GM12875 (cell line): ENCODE data around the gene LPCAT1.

Experiments used
- H3K4me3 ChIP-seq: one replicate; pipeline ENCODE4 v1.5.1; 2011; ENCODE audit warnings: low read depth, low read length, control low read depth
- CTCF ChIP-seq: IDR thresholded peaks from 2 replicates; pipeline ENCODE4 v1.5.1; 2011; ENCODE audit warnings: low read depth, mild to moderate bottlenecking, control low read depth, inconsistent platforms, low read length, moderate library complexity, borderline replicate concordance; ENCODE audit not compliant: insufficient read depth

Gene LPCAT1

GRCh38 chr5:1488882-1489680 lies 34.7 kb downstream of the LPCAT1 start:
- peak overlapping the region; percentile 53 for H3K4me3 ChIP-seq
- TF ChIP-seq CTCF: no peak

DNA sequence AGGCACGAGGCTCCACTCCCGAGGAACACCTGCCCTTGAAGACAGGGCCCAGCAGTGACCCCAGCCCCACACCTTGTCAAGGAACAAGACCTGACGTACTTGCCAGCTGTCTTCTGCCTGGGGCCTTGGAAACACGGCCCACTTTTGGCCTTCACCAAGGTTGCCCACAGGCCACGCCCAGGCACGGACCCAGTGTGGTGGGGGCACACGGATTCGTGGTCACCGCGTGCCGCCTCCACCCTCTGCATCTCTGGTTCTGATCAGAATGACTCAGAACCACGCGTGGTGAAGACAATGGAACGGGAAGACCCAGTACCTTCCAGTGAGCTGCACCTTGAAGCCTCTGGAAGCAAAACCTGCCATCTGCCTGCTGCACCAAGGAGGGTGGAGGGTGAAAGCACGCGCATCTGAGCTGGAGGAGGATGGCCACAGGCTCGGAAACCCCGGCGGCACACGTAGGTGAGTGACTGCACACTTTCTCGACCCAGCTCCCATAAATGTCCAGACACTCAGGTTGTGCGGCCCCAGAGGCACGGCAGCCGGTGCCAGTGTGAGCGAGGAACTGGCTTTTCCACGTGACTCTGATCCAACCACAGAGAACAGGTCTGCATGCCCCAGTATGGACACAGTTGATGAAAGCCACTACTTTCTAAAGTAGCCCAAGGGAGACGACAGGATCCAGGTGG lies 36.5 kb downstream of the LPCAT1 start:
- H3K4me3 ChIP-seq: peak overlapping the region; percentile 38
- no peak for TF ChIP-seq CTCF

DNA sequence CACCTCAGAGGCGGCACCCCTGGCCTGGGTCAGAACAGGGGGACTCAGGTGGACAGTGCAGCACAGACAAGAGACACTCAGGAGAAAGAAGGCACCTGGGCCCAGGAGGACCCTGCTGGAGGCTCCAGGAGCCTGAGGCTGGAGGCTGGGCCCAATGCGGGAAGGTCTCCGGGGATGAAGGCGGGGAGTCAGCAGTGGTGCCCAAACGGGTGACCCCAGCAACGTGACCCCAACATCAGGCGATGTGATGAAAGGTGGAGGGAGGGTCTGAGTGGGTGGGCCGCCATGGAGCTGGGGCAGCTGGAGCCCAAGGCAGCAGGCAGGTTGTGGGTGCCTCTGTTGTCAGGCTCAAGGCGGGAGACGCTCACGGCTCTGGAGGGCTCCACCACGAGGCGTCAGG lies 37.5 kb downstream of the LPCAT1 start:
- no peak for TF ChIP-seq CTCF
- H3K4me3 ChIP-seq: no peak overlapping the region

- peak overlapping the region; percentile 26 for H3K4me3 ChIP-seq
- no peak for TF ChIP-seq CTCF
Observed at GRCh38 chr5:1485579-1486118, 38.1 kb downstream of the LPCAT1 start.

DNA sequence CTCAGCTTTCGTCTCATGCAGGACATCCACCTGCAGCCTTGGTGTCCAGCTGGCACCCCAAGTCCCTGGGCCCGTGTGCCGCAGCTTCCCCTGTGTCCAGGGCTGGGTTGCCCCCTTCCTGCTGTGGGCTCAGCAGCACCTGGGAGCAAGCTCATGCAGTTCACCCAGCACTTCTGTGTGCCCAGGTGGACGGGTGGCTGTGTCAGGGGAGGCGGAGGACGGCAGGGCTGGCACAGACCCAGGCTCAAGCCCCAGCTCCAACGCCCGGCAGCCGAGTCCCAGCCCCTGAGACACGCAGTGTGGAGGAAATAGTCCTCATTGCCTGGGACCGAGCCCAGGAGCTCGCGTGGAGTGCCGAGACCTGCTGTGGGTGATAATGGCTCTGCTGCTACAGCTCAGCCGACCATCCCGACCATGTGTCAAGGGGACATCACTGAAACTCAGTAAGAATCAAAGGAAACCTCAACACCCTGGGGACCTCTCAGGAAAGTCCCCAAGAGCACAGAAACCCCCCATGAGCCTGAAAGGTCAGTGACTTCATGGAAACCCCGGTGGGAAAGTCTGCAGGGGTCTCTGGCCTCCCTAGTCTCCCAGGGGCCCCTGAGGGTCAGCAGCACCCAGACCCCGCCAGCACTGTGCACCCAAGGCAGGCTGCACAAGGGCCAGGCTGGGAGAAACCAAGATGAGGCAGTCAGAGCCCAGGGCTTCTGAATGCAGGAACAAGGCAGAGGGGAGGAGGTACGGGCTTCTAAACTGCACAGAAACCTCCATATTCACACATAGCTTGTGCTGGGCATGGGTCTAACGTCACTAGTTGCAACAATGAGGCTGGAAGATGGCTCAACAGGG lies 38.8 kb downstream of the LPCAT1 start:
- no peak for TF ChIP-seq CTCF

DNA sequence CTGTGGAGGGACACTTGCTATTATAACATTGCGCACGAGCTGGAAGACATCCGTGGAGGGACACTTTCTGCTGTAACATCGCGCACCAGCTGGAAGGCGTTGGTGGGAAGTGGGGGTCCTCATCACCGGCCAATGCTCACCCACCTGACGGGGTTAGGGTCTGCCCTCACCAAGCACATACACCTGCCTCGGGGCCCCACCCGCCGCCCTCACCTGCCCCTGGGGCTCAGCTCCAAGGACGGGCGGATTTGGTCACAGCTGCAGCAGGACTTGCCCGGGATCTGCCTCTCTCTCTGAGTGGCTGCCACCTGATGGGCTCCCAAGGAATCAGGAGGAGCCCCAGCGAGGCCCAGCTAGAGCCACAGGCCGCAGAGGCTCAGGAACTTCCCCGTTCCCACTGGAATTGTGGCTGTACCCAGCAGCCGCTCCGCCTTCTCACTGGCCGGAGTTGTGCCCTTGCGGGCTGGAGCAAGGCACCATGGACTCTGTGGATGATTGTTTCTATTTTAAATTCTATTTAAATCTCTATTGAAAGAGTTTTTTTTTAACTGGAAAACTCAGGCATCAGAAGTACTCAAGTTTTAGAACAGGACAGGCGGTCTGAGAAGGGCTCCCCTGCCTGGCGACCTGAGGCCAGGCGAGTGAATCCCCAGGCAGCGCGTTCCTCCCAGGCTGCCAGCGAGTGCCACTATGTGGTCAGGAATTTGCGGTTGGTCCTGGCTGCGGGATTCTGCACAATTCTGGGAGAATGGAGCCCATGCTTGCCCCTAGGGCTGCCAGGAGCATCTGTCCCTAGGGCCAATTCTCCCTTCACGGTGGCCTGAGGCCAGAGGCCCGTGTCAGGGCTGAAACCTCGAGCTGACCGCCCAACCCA lies 39.7 kb downstream of the LPCAT1 start:
- H3K4me3 ChIP-seq: peak overlapping the region; percentile 16
- TF ChIP-seq CTCF: no peak

More for the DNA sequence above, 38.8 kb downstream of the LPCAT1 start:
- H3K4me3 ChIP-seq: peak overlapping the region; percentile 26
